GM04503 (cell line): ENCODE results near the gene TMEM130.
A peak's percentile ranks its signal among the peaks of the same experiment; 100 is the strongest.
"Not testable (repeated sequence)": the region's sequence is repeated elsewhere in the genome, so short reads cannot be mapped to it uniquely, and the experiment has no call there.

Experiments
- DNase-seq: peaks from one replicate; pipeline ENCODE4 v3.0.0-alpha.2; 2012; ENCODE audit warnings: low read depth

The TMEM130 gene

GRCh38 chr7:98877692-98878364 lies 8.0 kb upstream of the TMEM130 start:
- no peak for DNase-seq

GRCh38 chr7:98877146-98877545 lies 7.3 kb upstream of the TMEM130 start:
- DNase-seq, result no peak

- no peak for DNase-seq
Observed at GRCh38 chr7:98875501-98875900, 5.7 kb upstream of the TMEM130 start.

DNA sequence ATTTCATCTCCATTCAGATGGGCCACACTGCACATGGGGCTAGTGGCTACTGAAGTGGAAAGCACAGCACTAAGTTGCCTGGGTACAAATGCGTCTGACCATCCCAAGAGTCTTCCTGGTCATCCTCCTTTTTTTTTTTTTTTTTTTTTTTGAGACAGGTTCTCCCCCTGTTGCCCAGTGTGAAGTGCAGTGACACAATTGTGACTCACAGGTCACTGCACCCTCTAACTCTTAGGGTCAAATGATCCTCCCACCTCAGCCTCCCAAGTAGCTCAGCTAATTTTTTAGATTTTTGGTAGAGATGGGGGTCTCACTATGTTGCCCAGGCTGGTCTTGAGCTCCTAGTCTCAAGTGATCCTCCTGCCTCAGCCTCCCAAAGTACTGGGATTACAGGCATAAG lies 5.1 kb upstream of the TMEM130 start:
- DNase-seq, result no peak

GRCh38 chr7:98873610-98874009 lies 3.8 kb upstream of the TMEM130 start:
- not testable (repeated sequence) for DNase-seq

DNA sequence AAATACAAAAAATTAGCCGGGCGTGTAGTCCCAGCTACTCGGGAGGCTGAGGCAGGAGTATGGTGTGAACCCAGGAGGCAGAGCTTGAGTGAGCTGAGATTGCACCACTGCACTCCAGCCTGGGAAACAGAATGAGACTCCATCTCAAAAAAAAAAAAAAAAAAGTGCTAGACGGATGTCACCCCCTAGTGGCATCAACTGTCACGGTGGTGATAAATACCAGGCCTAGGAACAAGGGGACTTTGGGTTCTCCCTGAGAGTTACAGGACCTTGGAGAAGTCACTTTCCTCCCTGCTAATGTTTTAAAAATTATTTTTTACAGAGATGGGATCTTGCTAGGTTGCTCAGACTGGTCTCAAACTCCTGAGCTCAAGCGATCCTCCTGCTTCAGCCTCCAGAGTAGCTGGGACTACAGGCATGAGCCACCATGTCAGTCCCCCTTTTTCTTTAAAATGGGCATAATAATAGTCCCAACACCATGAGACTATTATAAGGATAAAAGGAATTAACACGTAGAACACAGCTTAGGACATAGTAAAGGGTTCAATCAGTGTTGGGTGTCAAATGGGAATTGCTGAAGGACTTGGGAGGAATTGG lies 2.6 kb upstream of the TMEM130 start:
- no peak for DNase-seq

- no peak for DNase-seq
Observed at GRCh38 chr7:98870807-98871491, 1.1 kb upstream of the TMEM130 start.

DNA sequence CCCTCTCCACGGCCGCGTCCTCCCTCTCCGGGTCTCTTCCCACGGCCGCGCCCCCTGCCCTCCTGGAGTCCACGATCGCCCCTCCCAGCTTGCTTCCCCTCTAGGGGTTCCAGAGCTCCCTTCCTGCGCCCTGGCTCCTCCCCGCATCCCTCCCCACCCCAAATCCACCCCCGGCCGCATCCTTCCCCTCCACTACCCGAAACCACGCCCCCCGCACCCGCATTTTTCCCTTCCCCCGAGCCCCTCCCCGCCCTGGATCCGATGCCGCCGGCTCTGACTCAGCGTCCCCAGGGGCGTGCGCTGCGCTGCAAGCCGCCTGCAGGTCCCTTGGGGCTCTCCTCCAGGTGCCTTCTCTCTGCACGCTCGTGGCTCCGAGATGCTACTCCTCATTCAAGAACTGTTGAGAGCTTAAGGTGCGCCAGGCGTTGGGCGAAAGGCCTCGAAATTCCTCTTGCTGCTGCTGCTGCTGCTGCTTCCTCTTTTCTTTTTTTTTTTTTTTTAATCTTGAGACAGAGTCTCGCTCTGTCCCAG lies 372 bp upstream of the TMEM130 start:
- no peak for DNase-seq

GRCh38 chr7:98869027-98869596 lies 702 bp downstream of the TMEM130 start:
- no peak for DNase-seq

DNA sequence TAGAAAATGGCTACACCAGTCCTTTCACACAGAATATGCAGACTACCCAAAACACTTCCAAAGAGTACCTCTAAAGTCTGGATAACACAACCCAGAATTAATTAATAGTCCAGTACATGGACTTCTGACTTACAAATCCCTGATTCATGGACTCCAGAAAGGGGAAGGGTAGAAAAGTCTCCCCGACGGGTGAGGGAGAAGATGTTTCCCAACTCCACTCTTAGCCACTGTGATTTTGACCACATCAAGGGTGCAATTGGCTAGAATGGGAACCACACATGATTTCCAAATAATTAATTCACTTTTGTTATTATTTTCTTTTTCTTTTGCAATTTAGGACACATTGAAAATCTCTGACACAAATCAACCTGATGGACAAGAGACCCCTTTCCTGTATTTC lies 1.4 kb downstream of the TMEM130 start:
- DNase-seq, result no peak

DNA sequence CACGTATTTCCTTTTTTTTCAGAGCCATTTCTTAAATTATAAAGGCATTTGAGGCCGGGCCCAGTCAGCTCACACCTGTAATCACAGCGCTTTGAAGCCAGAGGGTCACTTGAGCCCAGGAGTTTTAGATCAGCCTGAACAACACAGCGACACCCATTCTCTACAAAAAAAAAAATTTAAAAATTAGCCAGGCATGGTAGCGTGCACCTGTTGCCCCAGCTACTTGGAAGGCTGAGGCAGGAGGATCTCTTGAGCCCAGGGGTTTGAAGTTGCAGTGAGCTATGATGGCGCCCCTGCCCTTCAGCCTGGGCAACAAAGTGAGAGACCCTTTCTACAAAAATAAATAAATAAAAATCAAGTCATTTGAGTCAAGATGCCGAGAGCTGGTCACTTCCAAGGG lies 3.0 kb downstream of the TMEM130 start:
- no peak for DNase-seq

- DNase-seq, result no peak
Observed at GRCh38 chr7:98866351-98866750, 3.5 kb downstream of the TMEM130 start.

- DNase-seq, result no peak
Observed at GRCh38 chr7:98864731-98865453, 4.9 kb downstream of the TMEM130 start.

- no peak for DNase-seq
Observed at GRCh38 chr7:98863601-98864000, 6.2 kb downstream of the TMEM130 start.

DNA sequence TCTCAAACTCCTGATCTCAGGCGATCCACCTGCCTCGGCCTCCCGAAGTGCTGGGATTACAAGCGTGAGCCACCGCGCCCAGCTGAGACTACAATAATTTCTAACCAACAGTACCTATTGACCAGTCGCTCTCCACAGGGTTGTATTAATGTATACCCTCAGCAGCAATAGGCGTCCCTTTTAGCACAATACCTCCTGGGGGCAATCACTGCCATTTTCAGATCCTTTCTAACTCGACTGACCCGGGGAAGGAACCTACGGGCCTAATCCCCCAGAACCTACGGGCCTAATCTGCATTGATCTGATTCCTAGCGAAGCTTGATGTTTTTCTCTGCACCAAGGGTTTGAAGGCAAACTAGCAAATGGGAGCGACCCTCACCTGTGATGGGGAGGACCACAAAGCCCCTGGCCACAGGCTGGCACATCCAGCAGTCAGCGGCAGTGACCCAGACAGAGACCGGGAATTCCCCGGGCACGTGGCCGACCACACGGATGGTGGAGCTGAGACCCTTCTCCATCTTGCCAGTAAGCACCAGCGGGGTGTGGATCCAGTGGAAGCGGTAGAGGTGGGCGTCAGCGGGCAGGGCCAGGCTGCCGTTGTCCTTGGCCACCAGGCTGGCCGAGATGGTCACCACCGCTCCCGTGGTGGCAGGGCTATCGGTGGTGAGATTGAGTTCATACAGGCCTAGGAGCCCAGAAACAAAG lies 6.9 kb downstream of the TMEM130 start:
- no peak for DNase-seq

DNA sequence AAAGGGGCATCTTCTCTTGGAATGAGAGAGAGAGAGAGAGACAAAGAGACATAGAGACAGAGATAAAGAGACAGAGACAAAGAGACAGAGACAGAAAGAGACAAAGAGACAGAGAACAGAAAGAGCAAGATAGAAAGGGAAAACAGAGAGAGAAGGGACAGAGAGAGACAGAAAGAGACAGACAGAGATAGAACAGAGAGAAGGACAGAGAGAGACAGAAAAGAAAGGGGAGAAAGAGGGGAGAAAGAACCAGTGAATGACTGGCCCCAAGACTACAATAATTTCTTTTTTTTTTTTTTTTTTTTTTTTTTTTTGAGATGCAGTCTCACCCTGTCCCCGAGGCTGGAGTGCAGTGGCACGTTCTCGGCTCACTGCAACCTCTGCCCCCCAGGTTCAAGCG lies 7.6 kb downstream of the TMEM130 start:
- DNase-seq, result no peak

- no peak for DNase-seq
Observed at GRCh38 chr7:98860071-98860470, 9.7 kb downstream of the TMEM130 start.

DNA sequence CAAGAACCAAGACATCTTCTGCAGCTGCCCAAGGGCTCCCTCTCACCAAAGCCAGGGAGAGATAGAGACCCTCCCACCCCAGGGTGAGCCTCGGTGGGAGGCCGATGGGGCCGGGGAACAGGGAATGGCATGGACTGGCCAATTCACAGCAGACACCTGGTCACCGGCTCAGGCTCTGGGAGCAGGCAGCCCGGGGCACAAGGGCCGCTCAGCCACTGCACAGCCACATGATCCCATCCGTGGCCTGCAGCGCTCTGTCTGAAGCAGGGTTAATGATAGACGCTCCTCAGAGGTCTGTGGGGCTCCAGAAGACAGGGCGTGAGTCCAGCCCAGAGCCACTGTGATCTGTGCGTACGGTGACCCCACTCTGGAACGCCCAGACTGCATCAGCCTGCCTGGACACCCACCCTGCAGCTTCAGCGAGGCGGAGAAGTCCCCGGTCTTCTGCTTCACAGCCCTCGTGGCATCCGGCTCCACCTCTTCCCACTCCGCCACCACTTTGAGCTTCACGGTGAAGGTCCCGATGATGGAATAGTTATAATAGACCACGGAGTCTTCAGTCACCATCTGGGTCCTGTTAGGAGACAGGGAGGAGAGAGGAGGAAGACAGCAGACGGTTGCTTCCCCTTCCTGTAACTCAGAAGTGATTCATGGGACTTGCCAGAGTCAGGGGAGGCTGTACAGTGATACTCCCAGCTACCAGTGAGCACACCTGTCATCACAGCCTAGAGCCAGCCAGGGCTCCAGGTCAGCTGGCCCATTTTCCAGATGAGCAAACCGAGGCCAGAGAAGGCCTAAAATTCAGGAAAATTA lies 14.0 kb downstream of the TMEM130 start:
- DNase-seq, result no peak

GRCh38 chr7:98852826-98853225 lies 17.0 kb downstream of the TMEM130 start:
- DNase-seq, result peak; percentile 47

DNA sequence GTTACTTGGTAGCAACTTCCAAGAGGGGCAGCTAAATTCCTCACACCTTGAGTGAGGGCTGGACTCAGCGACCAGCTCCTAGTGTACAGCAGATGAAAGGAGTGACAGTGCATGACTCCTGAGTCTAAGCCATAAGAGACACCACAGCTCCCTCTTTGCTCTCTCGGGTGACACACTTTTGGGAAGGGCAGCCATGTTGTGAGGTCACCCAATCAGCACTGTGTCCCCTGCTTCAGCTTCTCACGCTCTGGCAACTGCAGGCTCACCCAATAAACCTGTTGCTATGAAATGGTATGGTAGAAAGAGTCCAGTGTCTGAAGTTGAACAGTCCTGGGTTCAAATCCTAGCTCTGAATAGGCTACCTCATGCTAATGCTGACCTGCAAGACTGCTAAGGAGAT lies 20.9 kb downstream of the TMEM130 start:
- no peak for DNase-seq

DNA sequence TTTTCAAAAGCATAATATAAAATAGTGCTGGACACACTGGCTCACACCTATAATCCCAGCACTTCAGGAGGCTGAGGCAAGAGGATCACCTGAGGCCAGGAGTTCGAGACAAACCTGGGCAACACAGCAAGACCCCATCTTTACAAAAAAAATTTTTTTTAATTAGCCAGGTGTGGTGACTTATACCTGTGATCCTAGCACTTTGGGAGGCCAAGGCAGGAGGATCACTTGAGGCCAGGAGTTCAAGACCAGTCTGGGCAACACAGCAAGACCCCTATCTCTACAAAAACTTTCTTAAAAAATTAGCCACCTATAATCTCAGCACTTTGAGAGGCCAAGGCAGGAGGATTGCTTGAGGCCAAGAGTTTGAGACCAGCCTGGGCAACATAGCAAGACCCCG lies 27.3 kb downstream of the TMEM130 start:
- DNase-seq, result not testable (repeated sequence)
